ENCODE measurements around the gene RBP4. TPM values are rescaled to one million over a fixed set of nuclear protein-coding genes. Genes with fewer than 3 reads are reported as not detected.

RBP4 gene
- total RNA-seq: not detected

DNA sequence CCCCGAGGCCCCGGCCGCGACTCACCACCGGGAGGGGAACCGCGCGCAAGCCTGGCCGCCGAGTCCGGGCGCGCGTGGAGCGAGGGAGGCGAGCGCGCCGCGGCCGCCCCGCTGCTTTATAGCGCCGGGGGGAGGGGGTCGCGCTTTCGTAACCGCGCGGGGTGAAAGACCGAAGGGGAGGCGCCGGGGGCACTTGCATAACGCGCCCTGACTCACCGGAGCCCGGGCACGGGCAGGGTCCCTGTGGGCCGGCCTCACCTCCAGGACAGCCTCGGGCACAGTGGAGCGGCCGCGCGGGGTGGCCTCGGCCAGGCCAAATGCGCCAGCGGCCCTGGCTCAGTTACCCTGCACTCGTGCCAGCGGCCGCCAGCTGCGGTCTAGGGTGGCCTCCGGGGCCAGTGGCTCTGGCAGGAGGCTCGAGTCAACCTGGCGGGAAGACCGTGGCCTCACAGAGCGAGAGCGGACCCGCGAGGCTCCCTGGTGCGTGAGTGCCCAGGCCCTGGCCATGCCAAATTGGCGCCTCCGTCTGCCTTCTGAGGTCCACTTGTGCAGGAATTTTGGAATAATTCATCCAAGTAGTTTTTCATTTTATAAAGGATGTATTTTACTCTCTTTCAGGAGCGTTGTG is at the start of gene RBP4:
Gene RBP4 (minus strand): TSS at position 90 of the 628 bp plus-strand sequence. CDS start 207 bp downstream, outside the sequence.
- Mint-ChIP-seq H3K4me1 (no peaks in the 10 kb centered on the region), H3K4me3 (no peak within 1 kb of the TSS), H3K36me3 (no peaks in the 10 kb centered on the region), H3K27me3 (peaks cover 55% of the 10 kb centered on the region), H3K27ac (no peak within 1 kb of the TSS), H3K9me3 (no peaks in the 10 kb centered on the region)
- POLR2A ChIA-PET: no interaction called here
- ATAC-seq (ENCODE audit: low read depth) (no peak), DNase-seq (no peak)

DNA sequence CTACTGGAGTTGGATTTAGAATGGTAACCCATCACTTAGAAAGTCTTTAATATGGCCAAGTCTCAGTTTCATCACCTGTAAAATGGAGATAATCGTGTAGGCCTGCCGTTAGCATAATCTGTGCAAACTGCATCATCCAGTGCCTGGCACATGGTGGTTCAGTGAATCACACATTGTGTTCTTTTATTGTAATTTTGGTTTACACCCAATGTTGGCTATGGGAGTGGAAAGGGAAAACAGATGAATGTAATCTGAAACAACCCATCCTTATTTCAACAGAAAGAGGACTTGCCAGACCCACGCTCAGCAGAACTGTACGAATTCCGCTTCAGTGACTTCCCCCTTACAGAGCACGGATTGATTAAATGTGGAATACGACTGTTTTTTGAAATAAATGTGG is 38.8 kb upstream of the RBP4 start:
- Mint-ChIP-seq H3K36me3 (no peaks in the 10 kb centered on the region), H3K9me3 (no peaks in the 10 kb centered on the region), H3K27ac (no peak overlapping the region), H3K27me3 (peaks cover 20% of the 10 kb centered on the region), H3K4me3 (no peak overlapping the region), H3K4me1 (no peaks in the 10 kb centered on the region)
- DNase-seq (no peak), ATAC-seq (ENCODE audit: low read depth) (no peak)
- POLR2A ChIA-PET: no interaction called here

DNA sequence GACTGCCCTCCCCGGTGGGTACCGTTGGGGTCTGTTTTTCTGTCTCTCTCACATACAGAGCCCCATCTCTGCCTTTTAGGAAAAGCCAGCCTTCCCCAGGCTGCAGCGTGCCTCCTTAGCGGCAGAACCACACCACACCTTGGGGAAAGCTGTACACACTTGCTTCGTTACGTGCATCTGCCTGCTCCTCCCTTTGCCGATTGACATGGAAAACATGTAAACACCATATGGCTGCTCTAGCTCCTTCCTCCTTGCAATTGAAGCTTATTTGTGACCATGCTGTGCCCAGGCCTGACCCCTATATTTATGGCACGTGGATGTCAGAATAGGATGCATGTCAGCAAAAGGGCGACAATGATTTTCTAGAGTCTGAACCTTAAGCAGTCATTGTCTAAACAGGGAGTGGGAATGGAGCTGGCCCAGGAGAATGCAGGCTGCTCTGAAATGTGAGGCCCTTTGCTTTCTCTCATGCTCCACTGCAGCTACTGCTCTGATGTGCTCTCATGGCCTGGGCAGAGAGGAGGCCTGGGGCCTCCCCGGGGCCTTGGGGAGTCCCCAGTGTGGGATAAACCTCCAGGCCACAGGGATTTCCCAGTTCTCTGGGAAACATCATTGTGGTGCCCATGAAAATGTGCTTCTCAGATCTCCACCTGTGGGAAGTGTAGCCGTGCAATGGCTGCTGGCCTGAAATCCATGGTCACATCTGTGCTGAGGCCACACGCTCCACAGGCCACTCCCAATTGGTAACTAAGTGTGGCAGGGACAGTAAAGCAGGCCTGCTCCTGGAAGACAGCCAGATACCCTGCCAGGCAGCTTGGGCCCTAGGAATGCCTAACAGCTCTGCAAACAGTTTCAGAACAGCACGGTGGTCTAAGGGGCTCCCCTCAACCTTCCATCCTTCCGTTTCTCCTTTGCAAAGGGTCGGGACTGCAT is 29.9 kb upstream of the RBP4 start:
- Mint-ChIP-seq H3K4me3 (no peak overlapping the region), H3K27ac (no peak overlapping the region), H3K4me1 (no peaks in the 10 kb centered on the region), H3K27me3 (peaks cover 12% of the 10 kb centered on the region), H3K9me3 (no peaks in the 10 kb centered on the region), H3K36me3 (no peaks in the 10 kb centered on the region)
- POLR2A ChIA-PET: no interaction called here
- ATAC-seq (ENCODE audit: low read depth) (no peak), DNase-seq (no peak)

DNA sequence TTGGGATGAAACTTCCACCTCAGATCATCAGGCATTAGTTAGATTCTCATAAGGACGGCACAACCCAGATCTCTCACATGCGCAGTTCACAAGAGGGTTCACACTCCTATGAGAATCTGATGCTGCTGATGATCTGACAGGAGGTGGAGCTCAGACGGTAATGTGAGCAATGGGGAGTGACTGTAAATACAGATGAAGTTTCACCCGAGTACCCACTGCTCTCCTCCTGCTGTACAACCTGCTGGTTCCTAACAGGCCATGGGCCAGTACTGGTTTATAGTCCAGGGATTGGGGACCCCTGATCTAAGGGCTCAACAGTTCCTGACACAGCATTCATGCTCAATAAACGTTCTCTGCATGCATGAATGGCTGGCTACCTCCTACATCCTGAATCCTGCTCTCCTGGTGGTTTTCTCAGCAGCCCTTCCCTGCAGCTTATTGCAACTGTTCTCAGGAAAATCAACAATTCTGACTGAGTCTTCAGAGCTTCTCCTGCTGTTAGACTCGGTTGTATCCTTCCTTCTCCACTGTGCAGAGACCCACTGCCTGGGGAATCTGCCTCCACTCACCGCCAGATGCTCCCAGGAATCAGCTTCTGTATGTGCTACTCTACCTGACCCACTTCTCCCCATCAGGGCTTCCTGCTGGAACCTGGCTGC is 28.7 kb upstream of the RBP4 start:
- Mint-ChIP-seq H3K4me3 (no peak overlapping the region), H3K36me3 (no peaks in the 10 kb centered on the region), H3K9me3 (no peaks in the 10 kb centered on the region), H3K27me3 (peaks cover 17% of the 10 kb centered on the region), H3K27ac (no peak overlapping the region), H3K4me1 (no peaks in the 10 kb centered on the region)
- ATAC-seq (ENCODE audit: low read depth) (no peak), DNase-seq (no peak)
- POLR2A ChIA-PET: no interaction called here

DNA sequence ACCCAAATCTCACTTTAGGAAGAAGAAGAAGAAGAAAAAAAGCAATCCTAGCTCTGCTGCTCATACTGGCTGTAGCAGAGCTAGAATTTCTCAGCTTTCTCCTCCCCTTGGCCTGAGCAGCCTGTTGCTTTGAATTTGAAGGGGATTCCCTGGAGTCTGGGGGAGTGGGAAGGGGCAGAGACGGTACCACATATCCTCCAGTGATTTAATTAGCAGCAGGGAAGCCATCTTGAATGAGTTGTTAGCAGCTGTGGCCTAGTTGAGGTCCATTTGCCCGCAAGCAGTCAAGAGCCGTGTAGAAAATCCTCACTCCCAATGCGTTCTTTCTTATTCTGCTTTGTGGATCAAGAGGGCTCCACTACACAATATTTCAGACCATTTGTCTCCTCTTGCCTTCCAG is 27.8 kb upstream of the RBP4 start:
- Mint-ChIP-seq H3K27me3 (peaks cover 15% of the 10 kb centered on the region), H3K36me3 (no peaks in the 10 kb centered on the region), H3K4me3 (no peak overlapping the region), H3K27ac (no peak overlapping the region), H3K9me3 (no peaks in the 10 kb centered on the region), H3K4me1 (no peaks in the 10 kb centered on the region)
- ATAC-seq (ENCODE audit: low read depth): no peak
- POLR2A ChIA-PET: no interaction called here
- DNase-seq: no peak

DNA sequence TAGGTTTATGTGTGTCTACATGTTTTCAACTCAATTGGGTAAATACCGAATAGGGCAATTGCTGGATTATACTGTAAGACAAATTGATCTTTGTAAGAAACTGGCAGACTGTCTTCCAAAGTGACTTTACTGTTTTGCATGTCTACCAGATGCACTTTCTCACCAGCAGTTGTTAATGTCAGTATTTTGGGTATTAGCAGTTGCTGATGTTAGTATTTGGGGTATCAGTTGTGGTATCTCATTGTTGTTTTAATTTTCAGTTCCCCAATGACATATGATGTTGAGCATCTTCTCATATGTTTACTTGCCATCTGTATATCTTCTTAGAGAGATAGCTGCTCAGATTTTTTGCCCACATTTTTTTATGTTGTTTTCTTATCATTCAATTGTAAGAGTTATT is 21.9 kb upstream of the RBP4 start:
- no peaks in the 10 kb centered on the region for H3K4me1 Mint-ChIP-seq
- H3K4me3 Mint-ChIP-seq: no peak overlapping the region
- DNase-seq (no peak), ATAC-seq (ENCODE audit: low read depth) (no peak)
- H3K36me3 Mint-ChIP-seq: no peaks in the 10 kb centered on the region
- H3K9me3 Mint-ChIP-seq: no peaks in the 10 kb centered on the region
- POLR2A ChIA-PET: no interaction called here
- H3K27ac Mint-ChIP-seq: no peak overlapping the region
- peaks cover 31% of the 10 kb centered on the region for H3K27me3 Mint-ChIP-seq

DNA sequence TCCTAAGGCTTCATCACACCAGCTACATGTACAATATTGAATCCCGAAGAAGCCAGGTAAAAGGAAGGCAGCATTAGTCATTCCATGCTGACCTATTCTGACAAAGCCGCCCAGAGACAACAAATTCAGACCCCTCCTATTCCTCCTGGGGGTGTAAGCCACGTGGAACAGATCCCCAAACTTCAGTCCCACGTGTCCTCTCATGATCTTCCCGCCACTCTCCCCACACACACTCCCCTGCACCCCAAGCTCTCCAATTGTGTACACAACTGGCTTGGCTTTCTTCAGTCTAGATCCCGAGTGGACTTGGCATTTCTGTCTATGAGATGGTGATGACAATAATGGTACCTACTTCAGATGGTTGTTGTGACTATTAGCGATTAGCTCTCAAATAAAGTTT is 19.9 kb upstream of the RBP4 start:
- no peak overlapping the region for H3K27ac Mint-ChIP-seq
- H3K36me3 Mint-ChIP-seq: no peaks in the 10 kb centered on the region
- no peaks in the 10 kb centered on the region for H3K9me3 Mint-ChIP-seq
- peaks cover 29% of the 10 kb centered on the region for H3K27me3 Mint-ChIP-seq
- POLR2A ChIA-PET: no interaction called here
- H3K4me1 Mint-ChIP-seq: peaks cover 5% of the 10 kb centered on the region
- DNase-seq (no peak), ATAC-seq (ENCODE audit: low read depth) (no peak)
- no peak overlapping the region for H3K4me3 Mint-ChIP-seq

DNA sequence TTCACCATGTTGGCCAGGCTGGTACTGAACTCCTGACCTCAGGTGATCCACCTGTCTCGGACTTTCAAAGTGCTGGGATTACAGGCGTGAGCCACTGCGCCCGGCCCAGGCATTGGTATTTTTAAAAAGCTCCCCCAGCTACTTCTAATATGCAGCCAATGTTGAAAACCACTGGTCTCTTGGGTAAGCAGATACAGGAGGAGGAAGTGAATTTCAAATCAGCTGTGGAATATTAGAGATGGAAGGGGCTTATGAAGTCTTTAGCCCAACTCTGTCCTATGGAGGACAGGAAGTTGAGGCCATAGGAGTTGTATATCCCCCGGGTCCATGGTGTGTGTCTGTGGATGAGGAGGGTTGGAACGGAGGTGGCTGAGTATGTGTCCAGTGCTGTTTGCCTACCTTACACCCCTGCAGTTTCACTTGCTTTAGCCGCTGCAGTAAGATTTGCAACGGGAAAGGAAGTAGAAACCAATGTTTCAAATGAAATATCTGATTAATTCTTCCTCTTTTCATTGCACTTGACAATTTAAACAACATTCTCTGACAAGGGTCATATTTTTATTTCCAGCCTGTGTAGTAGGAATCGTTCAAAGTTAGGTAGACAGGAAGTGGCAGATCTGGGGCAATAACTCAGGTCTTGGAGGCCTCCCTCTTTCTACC is 14.7 kb upstream of the RBP4 start:
- POLR2A ChIA-PET: no interaction called here
- no peaks in the 10 kb centered on the region for H3K9me3 Mint-ChIP-seq
- peaks cover 9% of the 10 kb centered on the region for H3K4me1 Mint-ChIP-seq
- no peak for ATAC-seq (ENCODE audit: low read depth)
- H3K36me3 Mint-ChIP-seq: no peaks in the 10 kb centered on the region
- DNase-seq: no peak
- H3K4me3 Mint-ChIP-seq: no peak overlapping the region
- H3K27me3 Mint-ChIP-seq: peaks cover 8% of the 10 kb centered on the region
- no peak overlapping the region for H3K27ac Mint-ChIP-seq

DNA sequence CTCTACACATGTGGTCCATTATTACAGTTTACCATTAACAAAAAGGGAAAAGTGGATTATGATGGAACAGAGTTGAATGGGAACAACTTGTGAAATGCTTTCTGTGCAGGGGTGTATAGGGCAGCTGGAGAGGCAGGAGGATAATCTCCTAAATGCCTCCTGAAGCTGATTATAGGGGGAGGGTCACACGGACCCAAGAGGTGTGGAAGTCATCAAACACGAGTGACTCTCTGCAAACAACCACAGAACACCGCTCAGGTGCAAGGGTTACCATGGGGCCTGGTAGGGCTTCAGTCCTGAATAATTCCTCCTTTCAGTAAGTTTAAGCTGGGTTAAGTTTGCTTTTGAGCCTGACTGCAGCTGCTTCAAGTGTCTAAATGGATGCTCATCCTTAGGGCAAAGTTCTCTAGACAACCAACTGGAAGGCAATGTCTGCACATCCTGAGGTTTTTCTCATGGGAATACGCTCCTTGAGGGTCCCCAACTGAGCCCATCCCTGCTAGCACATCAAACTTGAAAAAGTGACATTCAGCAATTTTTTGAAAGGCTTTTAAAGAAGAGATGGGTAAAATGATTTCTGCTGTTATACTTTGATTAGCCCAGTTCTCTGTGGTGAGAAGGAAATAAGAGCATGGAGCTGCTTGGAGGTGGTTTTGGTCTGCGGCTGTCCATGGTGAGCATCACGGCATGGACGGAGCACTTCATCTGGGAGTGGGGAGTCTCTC is 13.2 kb upstream of the RBP4 start:
- Mint-ChIP-seq H3K4me1 (peaks cover 9% of the 10 kb centered on the region), H3K36me3 (no peaks in the 10 kb centered on the region), H3K9me3 (no peaks in the 10 kb centered on the region), H3K27ac (no peak overlapping the region), H3K4me3 (no peak overlapping the region), H3K27me3 (peaks cover 5% of the 10 kb centered on the region)
- POLR2A ChIA-PET: no interaction called here
- ATAC-seq (ENCODE audit: low read depth): no peak
- no peak for DNase-seq

DNA sequence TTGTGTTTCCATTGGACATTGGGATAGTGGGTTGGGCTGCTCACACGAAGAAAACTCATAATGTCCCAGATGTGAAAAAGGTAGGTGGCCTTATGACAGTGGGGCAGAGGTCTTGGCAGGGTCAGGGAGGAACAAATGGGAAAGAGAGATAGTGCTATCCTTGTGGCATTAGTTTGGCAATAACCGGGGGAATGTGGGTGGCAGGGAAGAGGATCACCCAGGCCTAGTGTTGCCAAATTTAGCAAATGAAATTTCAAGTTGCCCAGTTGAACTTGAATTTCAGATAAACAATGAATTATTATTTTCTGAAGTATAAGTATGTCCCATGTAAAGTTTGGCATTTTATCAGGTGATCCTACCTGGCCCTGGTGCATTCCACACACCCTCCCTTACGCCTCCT is 12.1 kb upstream of the RBP4 start:
- ATAC-seq (ENCODE audit: low read depth): no peak

DNA sequence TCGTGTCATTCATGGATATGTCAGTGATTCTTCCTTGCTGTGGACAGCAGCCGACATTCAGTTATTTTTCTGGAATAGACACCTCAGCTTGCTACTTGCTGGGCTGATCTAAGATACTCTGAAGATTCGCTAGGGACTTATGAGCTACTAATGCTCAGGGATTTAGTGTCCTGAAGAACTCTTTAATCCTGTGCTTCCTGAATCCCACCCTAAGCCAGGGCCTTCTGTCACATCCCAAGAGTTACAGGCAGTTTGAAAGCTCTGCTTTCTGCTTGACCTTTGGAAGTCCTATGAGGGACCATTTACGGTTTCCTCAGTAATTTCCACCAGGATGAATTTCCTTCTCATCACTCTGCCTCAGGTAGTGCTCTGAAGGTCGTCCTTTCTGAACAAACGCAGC is 11.3 kb upstream of the RBP4 start, which contains the start of gene PDE6C:
Gene PDE6C (plus strand): TSS at position 227 of the 400 bp plus-strand sequence. CDS start 189 bp downstream, outside the sequence.
- Mint-ChIP-seq H3K4me1 (peaks cover 9% of the 10 kb centered on the region), H3K36me3 (no peaks in the 10 kb centered on the region), H3K4me3 (no peak within 1 kb of the TSS), H3K27ac (no peak within 1 kb of the TSS), H3K27me3 (peaks cover 2% of the 10 kb centered on the region), H3K9me3 (peaks cover 1% of the 10 kb centered on the region)
- ATAC-seq (ENCODE audit: low read depth) (no peak), DNase-seq (no peak)
- POLR2A ChIA-PET: no interaction called here

More for the DNA sequence above, 12.1 kb upstream of the RBP4 start:
- H3K27ac Mint-ChIP-seq: no peak overlapping the region
- H3K4me3 Mint-ChIP-seq: no peak overlapping the region
- DNase-seq: no peak
- peaks cover 2% of the 10 kb centered on the region for H3K27me3 Mint-ChIP-seq
- H3K36me3 Mint-ChIP-seq: no peaks in the 10 kb centered on the region
- no peaks in the 10 kb centered on the region for H3K9me3 Mint-ChIP-seq
- POLR2A ChIA-PET: no interaction called here
- peaks cover 9% of the 10 kb centered on the region for H3K4me1 Mint-ChIP-seq

DNA sequence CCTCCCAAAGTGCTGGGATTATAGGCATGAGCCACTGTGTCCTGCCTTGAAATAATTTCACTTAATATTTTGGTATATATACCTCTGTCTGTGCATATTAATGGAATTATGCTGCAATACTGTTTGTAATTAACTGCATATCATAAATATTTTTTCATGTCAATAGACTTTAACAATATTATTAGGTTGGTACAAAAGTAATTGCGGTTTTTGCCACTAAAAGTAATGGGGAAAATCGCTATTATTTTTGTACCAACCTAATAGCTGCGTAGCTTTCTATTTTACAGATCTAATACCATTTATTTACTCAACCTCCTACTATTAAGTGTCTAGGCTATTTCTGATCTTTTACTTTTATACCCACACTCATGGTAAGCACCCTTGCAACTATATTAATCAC is 7.4 kb upstream of the RBP4 start:
- H3K36me3 Mint-ChIP-seq: no peaks in the 10 kb centered on the region
- no peak overlapping the region for H3K4me3 Mint-ChIP-seq
- POLR2A ChIA-PET: no interaction called here
- no peak overlapping the region for H3K27ac Mint-ChIP-seq
- H3K4me1 Mint-ChIP-seq: no peaks in the 10 kb centered on the region
- H3K27me3 Mint-ChIP-seq: peaks cover 20% of the 10 kb centered on the region
- ATAC-seq (ENCODE audit: low read depth) (no peak), DNase-seq (no peak)
- H3K9me3 Mint-ChIP-seq: peaks cover 1% of the 10 kb centered on the region

DNA sequence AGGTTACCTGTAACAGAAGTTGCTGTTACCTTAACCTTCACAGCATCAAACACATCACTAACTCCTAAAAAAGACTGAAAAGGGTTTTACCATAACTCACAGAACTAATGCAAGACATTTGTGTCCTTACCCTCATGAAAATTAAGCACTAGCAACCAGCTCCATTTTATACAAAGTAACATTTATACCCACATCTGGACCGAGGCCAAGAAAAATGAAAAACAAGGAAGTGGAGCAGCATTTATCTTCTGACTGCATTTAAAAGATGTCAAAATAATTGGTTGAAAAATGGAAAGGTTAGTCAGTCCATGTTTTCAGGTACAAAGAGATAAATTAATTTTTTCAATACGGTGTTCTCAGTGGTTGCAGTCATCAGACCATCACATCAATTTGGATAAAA is 3.1 kb upstream of the RBP4 start:
- peaks cover 53% of the 10 kb centered on the region for H3K27me3 Mint-ChIP-seq
- ATAC-seq (ENCODE audit: low read depth): no peak
- no peaks in the 10 kb centered on the region for H3K36me3 Mint-ChIP-seq

More for the DNA sequence above, 3.1 kb upstream of the RBP4 start:
- Mint-ChIP-seq H3K27ac (no peak overlapping the region), H3K4me3 (no peak overlapping the region), H3K9me3 (peaks cover 1% of the 10 kb centered on the region), H3K4me1 (no peaks in the 10 kb centered on the region)
- DNase-seq: no peak
- POLR2A ChIA-PET: no interaction called here
